CD4-positive, alpha-beta T cell treated with Interleukin-10 for 1 hour (primary cell): ENCODE measurements around the gene CPA1.

Experiments
- DNase-seq: peaks from one replicate; pipeline ENCODE4 v3.0.0-alpha.2; 2020

Gene CPA1

DNA sequence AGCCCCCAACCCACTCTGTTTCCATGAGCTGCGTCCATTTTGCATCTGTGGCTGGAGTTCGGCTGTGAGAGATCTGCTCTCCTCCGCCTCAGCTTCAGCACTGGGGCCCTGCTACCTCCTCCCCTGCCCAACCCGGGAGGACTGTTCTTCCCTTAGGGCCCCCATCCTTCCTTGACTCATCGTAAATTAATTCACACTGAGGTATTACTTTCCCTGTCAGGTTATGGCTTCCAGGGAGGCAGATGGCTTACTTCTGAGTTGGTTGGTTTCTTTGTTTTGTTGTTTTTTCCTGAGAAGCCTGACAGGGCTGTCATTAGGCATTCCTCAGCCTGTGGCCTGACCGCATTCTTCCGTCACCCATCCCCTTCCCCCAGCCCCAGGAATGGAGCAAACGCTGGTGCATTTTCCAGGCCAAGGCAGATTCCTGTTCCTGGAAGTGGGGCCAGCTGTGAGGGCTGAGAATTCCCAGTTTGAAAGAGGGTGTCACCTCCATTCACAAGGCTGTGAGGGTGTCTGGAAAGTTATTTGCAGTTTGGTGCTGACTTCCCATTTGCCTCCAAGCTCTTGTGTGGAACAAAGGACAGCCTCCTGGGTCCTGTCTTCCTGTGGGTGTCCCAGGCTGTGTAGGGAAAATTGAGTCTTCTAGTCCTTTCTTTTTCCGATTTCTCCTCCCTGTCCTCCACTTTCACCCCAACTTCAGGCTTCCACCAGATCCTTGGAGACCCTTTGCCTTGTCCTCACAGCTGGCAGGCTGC, 24.0 kb upstream of the CPA1 start:
- no peak for DNase-seq

DNA sequence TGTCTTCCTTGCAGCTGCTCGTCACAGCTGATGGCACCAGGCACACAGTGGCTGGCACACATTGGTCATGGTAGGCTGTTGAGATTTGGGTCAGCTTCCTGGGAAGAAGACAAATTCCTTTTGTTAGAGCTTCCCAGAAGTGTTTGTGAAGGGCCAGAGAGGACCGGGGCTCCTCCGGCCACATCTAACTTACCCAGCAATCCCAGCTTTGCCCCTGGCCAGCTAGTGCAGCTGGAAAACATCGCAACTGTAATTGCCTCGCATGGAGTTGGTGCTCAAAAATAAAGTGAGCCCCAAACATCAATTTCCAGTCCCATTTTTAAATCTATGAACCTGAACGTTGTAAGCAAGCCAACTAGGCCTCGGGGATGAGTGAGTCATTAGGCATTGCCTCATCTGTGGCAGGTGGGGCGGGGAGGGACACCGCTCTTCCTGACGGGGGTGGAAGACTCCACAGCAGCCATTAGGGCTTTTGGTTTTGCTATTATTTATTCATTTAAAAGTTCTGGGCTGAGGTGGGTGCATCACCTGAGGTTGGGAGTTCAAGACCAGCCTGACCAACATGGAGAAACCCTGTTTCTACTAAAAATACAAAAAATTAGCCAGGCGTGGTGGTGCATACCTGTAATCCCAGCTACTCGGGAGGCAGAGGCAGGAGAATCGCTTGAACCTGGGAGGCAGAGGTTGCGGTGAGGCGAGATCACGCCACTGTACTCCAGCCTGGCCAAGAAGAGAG, 23.2 kb upstream of the CPA1 start:
- no peak for DNase-seq

DNA sequence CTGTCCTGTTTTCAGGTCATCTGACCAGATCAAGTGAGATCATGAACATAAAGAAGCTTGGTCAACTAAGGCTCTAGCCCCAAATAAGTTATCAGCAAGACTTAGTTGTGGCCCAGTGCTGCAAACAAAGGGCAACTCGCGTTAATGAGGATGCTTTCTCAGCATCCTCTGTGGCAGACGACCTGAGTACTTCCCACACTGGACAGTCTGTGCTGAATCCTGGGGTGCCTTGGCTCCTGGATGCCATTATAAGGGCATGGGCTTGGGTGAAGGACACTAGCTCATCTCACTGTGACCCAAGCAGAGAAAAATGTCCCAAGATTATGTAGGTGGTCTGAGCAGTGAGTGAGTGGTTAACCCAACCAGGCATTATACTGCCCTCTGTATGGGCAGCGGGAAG, 21.8 kb upstream of the CPA1 start:
- DNase-seq: no peak

DNA sequence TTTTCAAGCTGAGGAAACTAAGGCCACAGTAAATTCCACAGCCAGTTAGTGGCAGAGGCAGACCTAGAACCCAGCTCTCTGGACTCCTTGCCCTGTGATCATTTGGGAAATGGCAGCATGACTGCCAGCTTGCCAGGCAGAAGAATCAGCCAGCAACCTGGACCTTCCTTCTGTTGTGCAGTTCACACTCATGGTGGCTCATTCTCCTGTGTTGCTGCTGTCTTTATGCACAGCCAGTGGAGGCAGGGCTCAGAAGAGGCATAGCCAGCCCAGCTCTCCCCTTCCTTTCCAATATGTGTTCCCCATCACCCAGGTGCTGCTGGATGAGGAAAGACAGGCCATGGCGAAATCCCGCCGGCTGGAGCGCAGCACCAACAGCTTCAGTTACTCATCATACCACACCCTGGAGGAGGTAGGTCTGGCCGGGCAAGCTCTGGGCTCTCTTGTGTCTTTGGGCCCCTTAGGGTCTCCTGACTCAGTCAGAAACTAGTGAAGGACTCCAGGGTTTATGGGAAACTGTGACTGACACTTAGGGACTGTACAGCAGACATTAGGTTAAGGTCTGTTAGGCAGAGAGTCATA, 20.9 kb upstream of the CPA1 start:
- DNase-seq: no peak

DNA sequence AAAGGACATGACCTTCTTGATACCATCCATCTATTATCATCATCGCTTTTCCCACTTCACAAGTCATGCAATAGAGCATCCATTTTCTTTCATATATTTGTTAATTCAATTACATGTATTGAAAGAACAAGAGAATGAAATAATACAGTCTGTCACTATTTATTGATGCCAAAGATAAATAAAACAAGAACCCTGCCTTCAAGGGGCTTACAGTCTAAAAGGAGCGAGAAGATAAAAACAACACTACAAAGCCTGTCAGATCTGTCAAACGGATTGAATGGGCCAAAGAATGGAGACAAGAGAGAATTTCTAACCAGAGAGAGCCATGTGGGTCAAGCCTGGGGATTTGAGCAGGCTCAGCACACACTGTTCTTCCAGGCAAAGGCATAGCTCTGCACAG, 19.8 kb upstream of the CPA1 start:
- DNase-seq: no peak

DNA sequence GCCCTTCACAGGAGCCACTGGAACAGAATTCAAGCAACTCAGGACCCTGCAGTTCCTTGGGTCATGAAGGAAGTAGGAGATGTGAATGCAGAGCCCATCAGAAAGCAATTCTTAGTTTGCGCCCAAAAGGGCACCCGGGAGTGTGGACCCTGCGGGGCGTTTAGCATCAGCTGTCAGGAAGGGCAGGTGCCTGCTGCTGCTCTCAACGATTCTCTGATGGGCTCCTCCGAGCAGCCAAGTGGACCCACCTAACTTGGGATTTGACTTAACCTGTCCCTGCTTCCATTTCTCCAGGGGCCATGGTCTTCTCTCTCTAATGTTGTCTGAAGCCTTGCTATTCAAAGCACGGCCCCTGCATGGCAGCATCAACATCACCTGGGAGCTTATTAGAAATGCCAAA, 18.6 kb upstream of the CPA1 start:
- no peak for DNase-seq

DNA sequence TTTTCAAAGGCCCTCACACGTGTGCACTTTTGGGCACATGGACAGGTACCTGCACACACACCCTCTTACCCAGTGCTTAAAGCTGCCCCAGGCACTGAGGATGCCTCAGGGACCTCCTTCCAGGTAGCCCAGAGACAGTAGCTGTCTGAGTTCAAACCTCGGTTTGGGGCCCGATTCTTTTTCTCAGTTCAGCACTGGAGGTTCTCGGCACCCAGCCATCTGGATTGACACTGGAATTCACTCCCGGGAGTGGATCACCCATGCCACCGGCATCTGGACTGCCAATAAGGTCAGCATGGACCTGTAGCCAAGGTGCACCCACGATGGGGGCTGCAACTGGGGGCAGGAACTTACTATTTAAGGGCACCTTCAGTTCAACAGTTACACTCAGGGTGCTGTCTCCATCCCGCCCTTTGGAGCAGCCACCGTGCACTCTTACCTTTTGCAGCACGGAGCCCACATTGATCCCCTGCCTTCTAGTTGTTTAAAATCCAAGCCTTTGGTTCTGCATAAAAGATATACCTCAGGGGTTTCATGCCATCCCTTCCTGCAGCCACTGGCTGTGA, 18.0 kb upstream of the CPA1 start:
- no peak for DNase-seq

DNA sequence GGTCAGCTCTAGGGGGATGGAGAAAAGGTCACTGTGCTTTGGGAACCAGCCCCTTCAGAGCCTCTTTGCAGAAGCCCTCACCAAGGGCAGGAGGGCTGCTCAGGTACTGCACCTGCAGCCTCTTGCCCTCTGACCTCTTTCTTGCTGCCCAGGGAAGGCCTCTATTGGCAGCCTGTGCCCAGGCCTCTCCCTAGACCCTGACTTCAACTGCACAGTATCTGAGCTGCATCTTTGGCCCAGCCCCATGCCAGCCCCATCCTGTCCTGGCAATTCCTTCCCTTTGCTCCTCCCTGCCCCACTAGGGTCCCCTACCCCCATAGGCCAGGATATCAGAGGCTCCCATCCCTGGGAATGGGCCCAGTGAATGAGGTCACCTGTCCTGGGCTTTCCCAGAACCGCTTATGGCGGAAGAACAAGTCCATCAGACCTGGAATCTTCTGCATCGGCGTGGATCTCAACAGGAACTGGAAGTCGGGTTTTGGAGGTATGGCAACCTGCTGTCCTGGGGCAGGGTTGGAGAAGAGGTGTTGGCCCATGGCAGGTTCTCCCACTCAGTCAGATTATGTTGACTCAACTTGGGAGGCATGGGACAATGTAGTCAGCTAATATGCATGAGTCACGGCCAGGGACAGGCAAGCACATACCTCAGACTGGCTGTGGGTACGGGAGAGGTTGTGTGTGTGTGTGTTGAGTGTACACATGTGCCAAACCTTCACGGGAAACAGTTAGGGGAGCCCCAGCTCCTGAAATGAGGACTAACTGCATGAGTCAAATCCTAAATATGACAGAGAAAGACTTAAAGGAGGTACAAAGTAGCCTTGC, 17.1 kb upstream of the CPA1 start:
- no peak for DNase-seq

DNA sequence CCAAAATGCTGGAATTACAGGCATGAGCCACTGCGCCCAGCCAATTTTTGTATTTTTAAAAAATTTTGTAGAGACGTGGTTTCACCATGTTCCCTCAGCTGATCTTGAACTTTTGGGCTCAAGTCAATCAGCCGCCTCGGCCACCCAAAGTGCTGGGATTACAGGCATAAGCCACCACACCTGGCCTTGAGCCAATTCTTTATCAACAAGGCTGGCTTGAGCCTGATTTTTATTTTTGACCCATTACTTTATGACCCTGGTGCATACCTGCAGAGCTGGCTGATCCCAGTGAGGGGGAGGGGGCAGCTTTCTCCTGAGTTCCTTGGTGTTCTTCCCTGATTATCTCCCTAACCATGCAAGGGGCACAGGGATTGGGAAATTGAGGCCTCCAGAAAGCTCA, 15.8 kb upstream of the CPA1 start:
- no peak for DNase-seq

DNA sequence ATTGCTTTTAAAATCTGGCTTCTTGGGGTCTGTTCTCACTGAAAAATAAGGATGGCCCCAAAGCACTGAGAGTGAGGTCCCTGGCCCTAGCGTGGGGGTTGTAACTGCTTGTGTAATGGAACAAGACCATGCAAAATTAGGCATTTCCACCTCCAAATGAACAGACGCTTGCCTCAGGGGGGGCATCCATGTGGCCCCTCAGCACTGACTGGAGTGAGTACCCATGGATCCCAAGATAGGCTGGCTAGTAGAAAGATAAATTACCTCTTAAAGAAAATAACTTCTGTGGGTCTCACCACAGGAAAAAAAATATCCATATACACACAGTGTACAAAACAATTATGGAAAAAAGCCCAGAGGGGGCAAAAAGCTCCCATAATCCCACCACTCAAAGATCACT, 15.2 kb upstream of the CPA1 start:
- DNase-seq: no peak

DNA sequence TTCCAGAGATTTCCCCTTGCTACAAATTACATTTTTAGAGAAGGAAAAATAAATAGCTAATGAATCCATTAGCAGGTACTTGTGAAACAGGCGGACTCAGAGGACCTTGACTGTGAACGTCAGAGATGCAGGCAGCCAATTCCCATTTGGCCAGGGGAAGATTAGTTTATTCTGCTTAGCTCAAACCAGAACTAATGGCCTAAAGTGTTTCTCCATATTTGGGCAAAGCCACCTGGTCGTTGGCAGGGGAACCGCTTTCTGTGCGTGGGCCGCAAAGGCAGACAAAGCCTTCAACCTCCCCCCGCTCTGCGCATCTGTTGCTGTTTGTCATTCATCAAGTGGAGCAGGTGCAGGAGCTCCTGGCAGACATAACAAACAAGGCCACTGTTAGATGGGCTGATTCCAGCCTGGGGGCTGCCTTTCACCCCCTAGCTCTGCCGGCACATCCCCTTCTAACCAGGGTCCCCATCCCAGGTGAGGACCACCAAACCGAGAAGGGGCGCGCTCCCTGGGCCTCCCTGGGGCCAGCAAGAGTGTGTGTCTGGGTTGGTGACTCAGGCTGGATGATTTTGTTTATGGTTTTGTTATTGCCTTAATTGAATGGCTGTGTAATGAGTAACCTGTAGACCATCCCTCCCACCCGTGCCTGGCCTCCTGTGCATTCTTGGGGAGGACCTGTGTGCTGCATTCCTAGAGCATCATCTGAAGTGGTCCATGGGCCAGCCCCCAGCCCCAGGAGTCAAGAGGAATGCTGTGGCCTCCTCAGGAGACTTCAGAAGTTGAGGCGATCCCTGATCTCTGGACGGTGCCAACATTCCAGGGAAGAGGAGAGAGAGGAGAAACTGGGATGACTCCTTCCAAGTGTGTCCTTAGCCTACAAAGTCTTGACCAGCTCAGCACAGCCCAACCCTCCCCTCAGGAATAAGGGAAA, 14.5 kb upstream of the CPA1 start:
- DNase-seq: no peak

DNA sequence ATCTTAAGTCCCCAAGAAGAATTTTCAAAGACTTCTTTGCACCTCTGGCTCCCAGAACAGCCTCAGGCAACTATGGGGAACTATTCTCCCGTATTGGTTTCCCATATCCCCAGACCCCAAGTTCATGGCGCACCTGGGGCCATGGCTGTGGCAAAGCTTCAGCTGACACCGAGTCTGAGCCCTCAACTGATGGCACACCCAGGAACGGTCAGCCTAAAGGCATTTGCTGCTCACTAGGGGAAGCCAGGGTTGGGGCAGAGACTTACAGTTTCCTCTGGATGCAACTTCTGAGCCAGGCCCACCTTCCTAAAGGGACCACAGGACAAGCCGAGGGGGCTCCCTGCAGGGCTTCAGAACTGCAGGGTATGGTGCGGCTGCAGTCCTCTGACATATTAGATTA, 13.7 kb upstream of the CPA1 start:
- DNase-seq: no peak

DNA sequence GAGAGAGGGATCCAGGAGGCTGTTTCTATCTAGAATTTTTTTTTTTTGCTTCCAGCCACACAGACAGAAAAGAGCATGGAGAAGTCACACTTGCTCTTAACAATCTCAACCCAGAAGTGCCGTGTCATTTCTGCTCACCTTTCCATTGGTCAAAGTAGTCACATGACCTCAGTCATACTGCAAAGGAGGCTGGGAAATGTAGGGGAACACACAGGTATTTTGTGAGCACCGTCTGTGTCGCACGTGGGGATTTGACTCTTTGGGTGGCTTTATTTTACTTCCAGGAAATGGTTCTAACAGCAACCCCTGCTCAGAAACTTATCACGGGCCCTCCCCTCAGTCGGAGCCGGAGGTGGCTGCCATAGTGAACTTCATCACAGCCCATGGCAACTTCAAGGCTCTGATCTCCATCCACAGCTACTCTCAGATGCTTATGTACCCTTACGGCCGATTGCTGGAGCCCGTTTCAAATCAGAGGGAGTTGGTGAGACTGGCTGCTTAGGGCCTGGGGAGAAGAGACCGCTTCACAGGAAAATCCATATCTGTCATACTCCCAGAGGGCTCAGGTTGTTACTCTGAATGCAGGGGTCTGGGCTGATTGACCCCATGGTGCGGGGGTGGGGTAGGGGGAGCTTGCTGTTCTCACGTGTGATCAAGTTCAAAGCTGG, 13.1 kb upstream of the CPA1 start:
- peak; percentile 53 for DNase-seq

DNA sequence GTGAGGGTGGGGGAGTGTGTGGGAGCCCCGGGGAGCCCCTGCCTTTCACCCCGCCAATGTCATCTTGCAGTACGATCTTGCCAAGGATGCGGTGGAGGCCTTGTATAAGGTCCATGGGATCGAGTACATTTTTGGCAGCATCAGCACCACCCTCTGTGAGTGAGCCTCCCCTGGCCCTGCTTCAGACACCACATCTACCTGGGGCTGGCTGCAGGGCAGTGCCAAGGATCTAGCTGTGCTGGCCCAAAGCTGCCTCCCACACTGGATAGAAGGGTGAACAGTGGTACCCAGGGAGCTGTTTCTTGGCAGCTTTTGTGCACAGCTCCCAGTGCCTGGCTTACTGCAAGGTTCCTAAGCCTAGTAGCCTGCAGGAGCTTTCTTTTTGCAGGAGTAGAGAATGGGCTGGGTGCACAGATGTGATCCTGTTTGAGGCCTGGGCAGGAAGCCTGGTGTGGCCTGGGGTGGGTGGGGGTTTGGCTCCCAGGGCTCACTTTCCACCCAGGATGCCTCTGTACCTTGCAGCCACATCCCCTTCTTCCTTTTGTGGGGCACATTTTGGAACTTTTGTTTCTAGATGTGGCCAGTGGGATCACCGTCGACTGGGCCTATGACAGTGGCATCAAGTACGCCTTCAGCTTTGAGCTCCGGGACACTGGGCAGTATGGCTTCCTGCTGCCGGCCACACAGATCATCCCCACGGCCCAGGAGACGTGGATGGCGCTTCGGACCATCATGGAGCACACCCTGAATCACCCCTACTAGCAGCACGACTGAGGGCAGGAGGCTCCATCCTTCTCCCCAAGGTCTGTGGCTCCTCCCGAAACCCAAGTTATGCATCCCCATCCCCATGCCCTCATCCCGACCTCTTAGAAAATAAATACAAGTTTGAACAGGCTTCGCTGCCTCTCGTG, 12.2 kb upstream of the CPA1 start:
- DNase-seq: no peak

DNA sequence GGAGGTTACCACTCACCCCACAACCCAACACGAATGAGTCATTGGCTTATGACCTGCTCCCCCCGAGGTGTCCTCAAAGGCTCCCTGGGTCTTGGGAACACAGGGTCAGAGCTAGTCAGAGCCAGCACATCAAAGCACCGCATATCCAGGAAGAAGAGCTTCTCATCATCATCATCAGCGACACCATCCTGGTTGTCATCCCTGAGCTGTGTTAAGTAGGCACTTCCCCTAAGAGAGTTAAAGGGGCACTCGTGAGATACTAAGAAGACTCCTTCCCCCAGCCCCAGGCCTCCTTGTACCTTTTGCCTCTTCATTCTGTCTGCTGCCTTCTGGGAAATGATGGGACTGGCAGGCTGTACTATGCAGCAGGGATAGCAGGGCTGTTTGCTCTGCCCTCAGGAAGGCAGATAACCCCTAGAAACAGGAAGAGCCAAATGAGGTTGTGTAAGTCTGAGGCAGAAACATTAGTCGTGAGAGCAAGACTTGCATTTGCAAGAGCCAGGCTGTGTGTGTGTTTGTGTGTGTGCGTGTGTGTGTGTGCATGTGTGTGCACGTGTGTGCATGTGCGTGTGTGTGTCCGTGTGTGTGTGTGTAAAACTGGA, 11.1 kb upstream of the CPA1 start:
- DNase-seq: no peak

DNA sequence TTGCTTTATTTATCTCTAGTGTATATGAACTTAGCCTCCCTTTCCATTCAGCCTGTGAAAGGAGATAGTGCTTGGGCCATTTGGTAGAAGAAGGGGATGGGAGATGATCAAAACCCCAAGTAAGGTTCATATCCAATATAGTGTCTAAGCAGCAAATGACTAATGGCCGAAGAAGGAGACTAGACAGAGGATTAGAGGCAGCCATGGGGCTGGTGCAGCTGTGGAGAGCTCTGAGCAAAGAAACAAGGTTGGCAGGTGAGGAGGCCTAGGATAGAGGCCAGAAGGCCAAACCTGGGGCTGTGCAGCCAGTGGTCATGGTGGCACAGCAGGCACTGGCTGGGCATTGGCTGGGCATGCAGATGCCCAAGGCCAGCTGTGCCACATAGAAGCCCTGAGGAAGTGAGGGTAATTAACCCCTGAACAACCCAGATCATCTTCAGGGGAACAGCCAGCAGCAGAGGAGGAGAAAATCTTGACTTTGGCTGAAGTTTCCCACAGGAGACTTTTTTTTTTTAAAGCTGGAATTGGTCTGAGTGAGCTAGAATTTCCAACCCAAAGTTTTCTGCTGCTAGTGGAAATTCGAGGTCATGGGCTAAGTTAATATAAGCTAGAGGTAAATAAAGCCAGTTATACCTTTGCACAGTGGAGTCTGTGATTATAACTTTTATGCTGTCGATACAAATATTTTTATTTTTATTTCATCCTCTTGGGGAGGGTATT, 10.3 kb upstream of the CPA1 start:
- DNase-seq: no peak

DNA sequence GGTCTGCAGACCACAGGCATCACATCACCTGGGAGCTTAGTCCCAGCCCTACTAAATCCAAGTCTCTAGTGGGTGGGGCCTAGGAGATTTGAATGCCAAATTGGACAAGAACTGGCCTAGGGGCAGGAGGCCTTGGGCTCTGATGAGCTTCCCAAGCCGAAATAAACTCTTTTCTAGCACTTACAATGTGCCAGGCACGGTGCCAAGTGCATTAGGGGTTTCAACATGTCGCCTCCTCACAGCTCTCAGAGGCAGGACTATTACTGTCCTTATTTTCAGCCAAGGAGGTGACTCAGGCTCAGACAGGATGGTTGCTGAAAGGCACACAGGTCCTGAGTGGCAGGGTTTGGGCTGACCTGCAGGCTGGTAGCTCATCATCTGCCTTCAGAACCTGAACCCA, 9.2 kb upstream of the CPA1 start:
- no peak for DNase-seq

DNA sequence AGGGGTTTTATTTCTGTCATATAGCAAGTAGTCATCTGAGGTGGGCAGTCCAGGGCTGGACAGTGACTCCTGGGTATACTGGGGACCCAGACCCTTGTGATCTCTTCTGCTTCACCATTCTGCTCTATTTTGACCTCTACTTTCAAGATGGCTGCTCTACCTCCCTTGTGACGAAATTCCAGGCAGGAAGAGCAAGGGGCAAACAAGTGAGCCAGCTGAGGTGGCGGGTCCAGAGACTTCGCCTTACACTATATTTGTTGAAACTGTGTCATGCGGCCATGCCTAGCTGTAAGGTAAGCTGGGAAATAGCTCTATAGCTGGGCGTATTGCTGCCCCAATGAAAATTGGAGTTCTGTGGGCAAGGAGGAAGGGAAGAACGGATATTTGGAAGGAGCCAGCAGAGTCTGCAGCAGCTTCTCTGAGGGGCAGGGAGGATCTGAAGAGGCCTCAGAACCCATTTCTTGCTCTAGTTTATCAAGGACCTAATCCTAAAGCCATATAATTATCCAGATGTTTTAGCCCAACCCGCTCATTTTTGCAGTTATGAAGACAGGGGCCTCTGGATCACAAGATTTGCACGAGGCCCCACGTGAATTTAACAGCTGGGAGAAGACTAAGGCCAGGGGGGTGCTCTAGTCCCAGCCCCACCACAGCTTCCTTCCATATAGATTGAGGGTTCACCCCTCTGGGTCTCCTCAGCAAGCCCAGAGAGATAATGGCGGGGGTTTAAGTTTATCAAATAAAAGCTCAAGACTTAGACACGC, 7.7 kb upstream of the CPA1 start:
- DNase-seq: no peak
